HCT116 (cell line): Measurements from ENCODE around the gene VAPA. TPM values are rescaled to one million over a fixed set of nuclear protein-coding genes. Genes with fewer than 3 reads are reported as not detected.

Source experiments
- ATAC-seq: fragments of 200-7000 bp; cut with Tn5 transposase; 2 replicates; pipeline ENCODE4 v1.9.1; 2020; ENCODE audit warnings: mild to moderate bottlenecking, moderate library complexity
- BruUV-seq: library from RNA; stranded (reverse); fragments of 400-500 nt; replicated peaks from 2 replicates; lab custom pipeline; 2021; lab: Mats Ljungman, UMichigan
- CTCF ChIA-PET: fragments of 300-600 bp; sonication (Branson Sonifier 250); formaldehyde crosslinking; loops from one replicate; lab custom pipeline; 2021; ENCODE audit warnings: antibody characterized with exemption; lab: Charles Lee
- POLR2A ChIA-PET: fragments of 300-600, 350-600 bp; sonication (Branson Sonifier 250); formaldehyde crosslinking; loops from one replicate; lab custom pipeline; 2021; ENCODE audit warnings: antibody characterized with exemption; lab: Charles Lee
- RAD21 ChIA-PET, 2 experiments: fragments of 300-600 bp; sonication (Branson Sonifier 250); formaldehyde crosslinking; loops; one replicate each; lab custom pipeline; 2023; ENCODE audit warnings: low total read pairs in 2 of 2; ENCODE audit not compliant: uncharacterized antibody in 2 of 2, unreplicated experiment in 2 of 2, low non-redundant PET in 1 of 2; lab: Charles Lee
- DNase-seq: peaks from one replicate; pipeline ENCODE4 v3.0.0-alpha.2; 2010; ENCODE audit warnings: low read depth, low spot score
- H2AFZ ChIP-seq: fragments of 200-600 bp; shearing (Covaris generic), sonication (generic); 2 replicates; pipeline ENCODE4 v1.6.1; 2017; ENCODE audit warnings: low read depth, mixed run types, mixed read lengths, antibody characterized with exemption, low read length; ENCODE audit not compliant: poor library complexity, severe bottlenecking
- H3K27ac ChIP-seq: 2 replicates; pipeline ENCODE4 v1.5.1; 2012; ENCODE audit warnings: low read depth, low read length
- H3K27me3 ChIP-seq: fragments of 200-600 bp; sonication (generic); 2 replicates; pipeline ENCODE4 v1.6.1; 2016; ENCODE audit warnings: mixed run types, low read length, mixed read lengths; ENCODE audit not compliant: insufficient read depth
- H3K36me3 ChIP-seq, 2 experiments: fragments of 200-500 bp in 1 of 2; fragments of 200-600 bp in 1 of 2; sonication (Bioruptor generic) in 1 of 2; sonication (generic) in 1 of 2; 2 replicates each; pipeline versions ENCODE4 v1.5.1 to v1.6.1; 2014 to 2016; ENCODE audit warnings: low read length in 2 of 2, inconsistent platforms in 1 of 2, mixed read lengths in 1 of 2, mixed run types in 1 of 2; ENCODE audit not compliant: insufficient read depth in 2 of 2, control insufficient read depth in 1 of 2
- H3K4me1 ChIP-seq, 2 experiments: fragments of 200-600 bp in 1 of 2; sonication (generic) in 1 of 2; 2 replicates each; pipeline versions ENCODE4 v1.5.1 to v1.6.1; 2012 to 2017; ENCODE audit warnings: low read length in 2 of 2, inconsistent platforms in 1 of 2, mild to moderate bottlenecking in 1 of 2, mixed read lengths in 1 of 2, mixed run types in 1 of 2, moderate library complexity in 1 of 2; ENCODE audit not compliant: insufficient read depth in 2 of 2, control insufficient read depth in 1 of 2
- H3K4me2 ChIP-seq: fragments of 200-600 bp; sonication (generic); 2 replicates; pipeline ENCODE4 v1.6.1; 2017; ENCODE audit warnings: mixed run types, low read length, mixed read lengths
- H3K4me3 ChIP-seq, 2 experiments: fragments of 200-600 bp in 1 of 2; sonication (generic) in 1 of 2; replicated peaks in 1 of 2; 2 replicates each; pipeline ENCODE4 v1.5.1; 2011 to 2016; ENCODE audit warnings: low read length in 2 of 2, control low read depth in 1 of 2, low read depth in 1 of 2, mild to moderate bottlenecking in 1 of 2, mixed read lengths in 1 of 2, mixed run types in 1 of 2
- H3K79me2 ChIP-seq: fragments of 200-600 bp; sonication (generic); 2 replicates; pipeline ENCODE4 v1.6.1; 2017; ENCODE audit warnings: mild to moderate bottlenecking, mixed run types, low read length, moderate library complexity, mixed read lengths; ENCODE audit not compliant: insufficient read depth
- H3K9ac ChIP-seq: fragments of 200-600 bp; sonication (generic); 2 replicates; pipeline ENCODE4 v1.6.1; 2016; ENCODE audit warnings: low read length, mixed read lengths
- H3K9me2 ChIP-seq: fragments of 200-600 bp; sonication (generic), shearing (Covaris generic); 2 replicates; pipeline ENCODE4 v1.6.1; 2017; ENCODE audit warnings: mixed run types, mild to moderate bottlenecking, moderate library complexity; ENCODE audit not compliant: insufficient read depth
- H3K9me3 ChIP-seq, 2 experiments: fragments of 200-500 bp in 1 of 2; fragments of 200-600 bp in 1 of 2; sonication (Bioruptor generic) in 1 of 2; sonication (generic) in 1 of 2; 2 replicates each; pipeline ENCODE4 v1.6.1; 2014 to 2017; ENCODE audit warnings: low read length in 2 of 2, mixed read lengths in 2 of 2, inconsistent platforms in 1 of 2, low read depth in 1 of 2, mild to moderate bottlenecking in 1 of 2, mixed run types in 1 of 2, moderate library complexity in 1 of 2; ENCODE audit not compliant: control insufficient read depth in 1 of 2, insufficient read depth in 1 of 2
- H4K20me1 ChIP-seq: fragments of 200-600 bp; sonication (generic), shearing (Covaris generic); 2 replicates; pipeline ENCODE4 v1.6.1; 2017; ENCODE audit warnings: mixed run types, mild to moderate bottlenecking, moderate library complexity; ENCODE audit not compliant: insufficient read depth
- CEBPB ChIP-seq: IDR thresholded peaks from 2 replicates; pipeline ENCODE4 v1.6.1; 2012; ENCODE audit warnings: low read depth
- EGR1 ChIP-seq: IDR thresholded peaks from 2 replicates; pipeline ENCODE4 v1.6.1; 2012; ENCODE audit warnings: low read depth
- ELF1 ChIP-seq: IDR thresholded peaks from 2 replicates; pipeline ENCODE4 v1.6.1; 2012; ENCODE audit warnings: low read depth, borderline replicate concordance
- EZH2phosphoT487 ChIP-seq: fragments of 200-600 bp; IDR thresholded peaks from 2 replicates; pipeline ENCODE4 v1.6.1; 2018; ENCODE audit warnings: antibody characterized with exemption, borderline replicate concordance
- POLR2AphosphoS5 ChIP-seq: IDR thresholded peaks from 2 replicates; pipeline ENCODE4 v1.6.1; 2011; ENCODE audit warnings: mild to moderate bottlenecking, low read depth, low read length, moderate library complexity
- REST ChIP-seq: IDR thresholded peaks from 2 replicates; pipeline ENCODE4 v1.6.1; 2012; ENCODE audit warnings: low read depth
- TCF7L2 ChIP-seq: IDR thresholded peaks from 2 replicates; pipeline ENCODE4 v1.7.0; 2011; ENCODE audit warnings: borderline replicate concordance, inconsistent platforms; ENCODE audit not compliant: insufficient read depth, insufficient read length; ENCODE audit errors: extremely low read depth
- ZBTB33 ChIP-seq: IDR thresholded peaks from 2 replicates; pipeline ENCODE4 v1.6.1; 2011; ENCODE audit warnings: mild to moderate bottlenecking, low read length, moderate library complexity; ENCODE audit not compliant: insufficient replicate concordance; ENCODE audit errors: extremely low read depth
- intact Hi-C: fragments of 100-400 bp; cut with micrococcal nuclease; formaldehyde crosslinking; loops from 2 replicates; pipeline ENCODE4 v1.10.0; 2022
- total RNA-seq: library from RNA; stranded (reverse); gene quantifications from one replicate; pipeline ENCODE4 v1.2.1, GENCODE V29; 2021; ENCODE audit not compliant: unreplicated experiment

Gene VAPA
- total RNA-seq, 1 experiment from 2014 or later: 295 TPM

GRCh38 chr18:9996094-9996493, 82.3 kb downstream of the VAPA start:
- RAD21 ChIA-PET: no interaction called here
- H3K9me3 ChIP-seq: no peaks in the 10 kb centered on the region
- POLR2A ChIA-PET: no interaction called here
- BruUV-seq: no TSS peak
- H3K27ac ChIP-seq: no peak overlapping the region
- H3K4me2 ChIP-seq: no peak overlapping the region
- no peak overlapping the region for H3K4me3 ChIP-seq
- TF ChIP-seq POLR2AphosphoS5 (no peak), ZBTB33 (no peak), ELF1 (no peak), REST (no peak), EGR1 (no peak), CEBPB (no peak), EZH2phosphoT487 (no peak), TCF7L2 (no peak)
- no peaks in the 10 kb centered on the region for H3K79me2 ChIP-seq
- H3K36me3 ChIP-seq: no peaks in the 10 kb centered on the region
- no peaks in the 10 kb centered on the region for H3K9me2 ChIP-seq
- ATAC-seq: no peak
- H3K9ac ChIP-seq: no peak overlapping the region
- H3K4me1 ChIP-seq: no peaks in the 10 kb centered on the region
- intact Hi-C loops: no loop called here
- no peak for DNase-seq
- H2AFZ ChIP-seq: no peak overlapping the region
- CTCF ChIA-PET: no interaction called here
- H4K20me1 ChIP-seq: no peaks in the 10 kb centered on the region
- H3K27me3 ChIP-seq: peaks cover 19% of the 10 kb centered on the region
